Activated effector memory CD4-positive, alpha-beta T cell treated with Interleukin-2 at 50 U/mL for 16 hours (primary cell): ENCODE results near the gene TSPAN13.
"Not testable (repeated sequence)": the region's sequence is repeated elsewhere in the genome, so short reads cannot be mapped to it uniquely, and the experiment has no call there.

ENCODE experiments used
- DNase-seq: peaks from one replicate; pipeline ENCODE4 v3.0.0-alpha.2; 2020

The TSPAN13 gene

DNA sequence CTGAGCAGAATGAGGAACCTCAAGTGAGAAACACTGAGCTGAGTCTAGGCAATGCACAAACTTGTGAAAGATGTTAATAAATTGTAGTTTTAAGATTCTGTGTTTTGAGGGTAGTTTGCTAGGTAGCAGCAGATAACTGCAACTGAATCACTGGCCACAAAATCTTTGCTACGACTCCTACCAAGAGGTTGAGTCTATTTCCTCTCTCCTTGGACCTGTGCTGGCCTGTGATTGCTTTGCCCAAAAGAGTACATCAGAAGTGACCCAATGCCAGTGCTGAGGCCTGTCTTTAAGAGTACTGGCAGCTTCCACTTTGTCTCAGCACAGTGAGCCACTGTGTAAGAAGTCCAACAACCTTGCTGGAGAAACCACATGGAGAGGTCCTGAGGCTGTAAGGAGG, 11.9 kb upstream of the TSPAN13 start:
- DNase-seq: no peak

GRCh38 chr7:16742547-16742946, 11.0 kb upstream of the TSPAN13 start:
- DNase-seq: no peak

DNA sequence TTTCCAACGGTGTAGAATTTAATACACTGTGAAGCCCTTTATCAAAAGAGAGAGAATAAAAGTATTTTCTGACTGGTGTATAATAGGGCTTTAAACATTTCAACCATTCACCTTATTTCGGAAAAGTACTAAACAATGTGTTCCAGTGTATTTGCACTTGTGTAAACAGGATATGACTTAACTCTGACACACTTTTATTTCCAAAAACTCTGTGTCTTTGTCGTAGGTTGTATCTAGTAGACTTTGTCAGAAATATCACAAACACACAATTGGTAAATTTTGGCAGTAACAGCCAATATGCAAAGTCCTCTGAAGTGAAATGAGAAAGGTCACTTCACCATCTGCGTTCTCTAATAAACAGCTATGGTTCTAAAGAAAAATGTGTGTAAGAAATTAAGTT, 10.3 kb upstream of the TSPAN13 start:
- no peak for DNase-seq

DNA sequence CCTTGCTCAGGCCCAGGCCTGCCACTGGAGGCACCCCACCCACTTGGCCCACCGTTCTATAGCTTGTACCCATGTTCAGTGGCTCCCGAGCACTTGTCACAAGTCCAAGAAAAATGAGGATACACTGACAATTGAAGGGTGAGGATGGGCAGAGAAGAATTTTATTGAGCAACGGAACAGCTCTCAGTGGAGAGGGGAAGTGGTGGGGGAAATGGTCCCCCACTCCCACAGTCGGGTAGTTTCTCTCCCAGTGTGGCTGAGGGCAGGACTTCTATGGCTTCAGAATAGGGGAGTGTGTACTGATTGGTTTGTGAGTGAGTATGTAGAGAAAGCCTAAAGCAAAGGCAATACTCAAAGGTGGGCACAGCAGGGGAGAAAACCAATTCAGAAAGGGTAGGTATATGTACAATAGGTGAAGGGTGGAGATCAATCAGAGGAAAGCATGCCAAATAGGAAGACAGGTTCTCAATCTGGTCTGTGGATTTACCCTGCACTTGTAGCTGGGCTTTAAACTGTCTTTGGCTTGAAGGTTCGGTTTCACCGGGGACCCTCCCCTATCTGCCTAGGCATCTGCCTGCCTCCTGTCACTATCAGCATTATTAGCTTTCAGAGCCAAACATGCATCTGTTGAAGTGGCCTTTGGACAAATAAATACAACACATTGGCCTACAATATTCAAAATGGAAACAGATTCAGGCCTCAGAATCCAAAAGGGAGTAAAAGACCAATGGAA, 8.9 kb upstream of the TSPAN13 start:
- DNase-seq: no peak

DNA sequence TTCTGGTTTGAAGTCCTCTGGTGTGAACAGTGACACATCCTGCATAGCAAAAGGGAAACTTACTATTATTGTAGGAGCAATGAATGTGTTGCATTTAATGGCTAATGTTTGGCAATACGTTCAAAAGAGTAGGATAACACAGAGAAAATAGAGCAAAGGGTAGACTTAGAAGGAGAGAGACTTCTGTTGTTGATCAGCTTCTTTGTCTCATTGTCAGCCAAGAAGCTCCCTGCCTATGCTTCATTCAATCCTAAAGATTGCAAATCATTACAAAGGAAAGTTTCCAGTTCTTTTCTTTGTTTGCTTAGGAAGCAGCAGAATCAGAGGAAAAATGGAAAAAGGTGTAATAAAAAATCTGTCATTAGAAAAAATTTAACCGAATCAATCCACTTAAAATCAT, 7.9 kb upstream of the TSPAN13 start:
- DNase-seq: no peak

GRCh38 chr7:16747102-16747501, 6.5 kb upstream of the TSPAN13 start:
- DNase-seq: no peak

DNA sequence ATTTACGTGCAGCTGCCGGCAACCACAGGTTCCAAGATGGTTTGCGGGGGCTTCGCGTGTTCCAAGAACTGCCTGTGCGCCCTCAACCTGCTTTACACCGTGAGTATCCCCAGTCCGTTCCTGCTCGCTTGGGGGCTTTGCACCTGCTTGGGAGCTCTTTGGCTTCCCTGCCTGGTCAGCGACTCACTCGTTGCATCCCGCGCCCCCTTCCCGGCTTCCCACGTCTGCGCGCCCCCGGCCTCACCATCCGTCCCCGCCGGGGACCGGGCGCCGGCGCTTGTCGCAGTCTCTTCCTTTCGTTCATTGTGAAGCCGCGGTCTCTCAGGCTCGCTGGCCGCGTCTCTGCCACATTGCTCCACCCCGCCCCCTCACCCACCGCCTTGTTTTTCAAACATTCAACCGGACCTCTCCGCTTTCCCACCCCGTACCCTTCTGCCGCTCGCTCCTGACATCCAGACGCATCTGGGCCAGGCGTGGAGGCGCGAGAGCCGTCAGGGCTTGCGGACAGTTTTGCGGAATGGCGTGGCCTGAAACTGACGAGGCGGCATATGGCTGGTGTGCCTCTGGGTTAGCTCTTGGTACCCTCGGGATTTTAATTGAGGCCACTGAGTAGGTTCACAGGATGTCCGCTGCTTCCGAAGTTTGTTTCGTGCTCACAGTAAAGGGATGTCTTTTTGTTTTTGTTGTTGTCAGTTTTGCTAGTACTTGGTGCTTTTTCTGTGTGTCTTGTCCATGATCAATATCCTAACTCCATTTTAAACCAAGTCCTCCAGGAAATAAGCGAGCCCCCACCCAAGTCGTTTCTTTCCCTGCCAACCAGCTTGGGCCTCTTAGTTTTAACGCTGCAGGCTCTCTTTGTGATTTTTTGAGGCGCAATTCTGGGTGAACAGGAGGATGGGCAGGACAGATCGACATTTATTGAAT, 639 bp downstream of the TSPAN13 start:
- no peak for DNase-seq

- DNase-seq: no peak
Observed at GRCh38 chr7:16754856-16755317, 1.3 kb downstream of the TSPAN13 start.

- DNase-seq: no peak
Observed at GRCh38 chr7:16755397-16755796, 1.8 kb downstream of the TSPAN13 start.

GRCh38 chr7:16758036-16758435, 4.5 kb downstream of the TSPAN13 start:
- no peak for DNase-seq

- DNase-seq: no peak
Observed at GRCh38 chr7:16758631-16759611, 5.4 kb downstream of the TSPAN13 start.

- no peak for DNase-seq
Observed at GRCh38 chr7:16759840-16760239, 6.3 kb downstream of the TSPAN13 start.

DNA sequence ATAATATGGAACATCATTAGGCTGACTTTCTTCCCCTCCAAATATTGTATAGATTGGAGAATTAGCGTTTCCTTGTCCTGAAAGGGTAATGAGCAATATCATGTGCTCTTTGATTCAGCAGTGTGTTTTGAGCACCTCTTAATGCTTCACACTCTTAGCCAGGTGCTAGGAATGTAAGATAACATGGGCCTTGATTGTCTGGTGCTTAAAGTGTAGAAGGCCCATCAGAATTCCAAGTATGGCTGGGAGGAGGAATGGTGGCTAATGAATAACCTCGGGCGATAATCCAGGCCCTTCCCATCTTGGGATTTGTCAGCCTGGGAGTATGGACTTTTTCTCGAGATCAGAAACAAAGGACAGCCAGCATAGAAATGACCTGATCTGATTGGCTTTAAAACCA, 8.6 kb downstream of the TSPAN13 start:
- DNase-seq: no peak

- no peak for DNase-seq
Observed at GRCh38 chr7:16764942-16765341, 11.4 kb downstream of the TSPAN13 start.

DNA sequence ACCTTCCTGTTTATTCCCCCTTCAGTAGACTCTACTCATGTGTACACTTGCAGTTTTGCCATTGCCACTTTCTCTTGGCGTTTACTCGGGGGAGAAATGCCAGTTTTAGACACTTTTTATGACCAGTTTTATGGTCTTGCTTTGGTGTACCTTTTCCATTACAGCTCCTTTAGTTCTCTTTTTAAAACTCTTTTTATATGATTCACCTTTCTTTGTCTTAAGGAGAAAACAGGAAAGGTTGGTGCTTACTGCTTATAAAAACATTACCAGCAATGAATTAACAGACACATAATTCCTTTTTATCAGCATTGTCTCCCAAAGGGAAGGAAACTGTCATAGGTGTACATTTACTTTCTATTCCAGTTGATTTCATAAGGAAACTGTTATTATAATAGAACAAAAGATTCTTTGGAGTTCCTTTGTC, 11.9 kb downstream of the TSPAN13 start:
- DNase-seq: no peak

GRCh38 chr7:16769994-16770393, 16.4 kb downstream of the TSPAN13 start:
- DNase-seq: not testable (repeated sequence)

DNA sequence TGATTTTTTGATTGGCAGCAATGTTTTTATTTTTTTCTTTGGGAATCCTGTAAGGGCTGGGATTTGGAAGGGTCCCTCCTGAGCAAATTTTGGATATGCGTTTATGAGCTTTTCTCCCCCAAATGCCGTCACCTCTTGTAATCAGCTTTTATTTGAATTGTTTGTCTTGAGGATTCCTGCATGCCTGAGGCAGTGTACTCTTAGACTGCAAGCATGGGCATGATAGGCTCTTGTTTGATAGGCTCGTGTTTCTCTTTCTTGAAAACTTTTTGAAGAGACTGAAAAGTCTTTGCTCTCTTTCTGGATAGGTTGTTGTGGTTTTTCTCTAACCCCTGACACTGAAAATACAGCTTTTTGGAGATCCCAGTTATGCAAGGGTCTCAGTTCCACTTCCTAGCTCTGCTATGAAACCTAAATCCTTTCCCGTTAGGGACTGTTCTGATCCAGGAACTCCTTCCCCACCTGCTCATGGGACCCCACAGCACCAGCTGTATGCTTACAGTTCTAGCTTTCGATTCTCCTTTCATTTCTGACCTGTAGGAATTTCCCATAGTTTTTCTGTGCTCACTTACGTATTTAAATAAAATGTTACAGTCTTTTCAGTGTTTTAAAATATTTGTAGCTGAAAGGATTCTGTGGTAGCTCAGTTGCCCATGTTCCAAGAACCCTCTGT, 17.2 kb downstream of the TSPAN13 start:
- DNase-seq: no peak

DNA sequence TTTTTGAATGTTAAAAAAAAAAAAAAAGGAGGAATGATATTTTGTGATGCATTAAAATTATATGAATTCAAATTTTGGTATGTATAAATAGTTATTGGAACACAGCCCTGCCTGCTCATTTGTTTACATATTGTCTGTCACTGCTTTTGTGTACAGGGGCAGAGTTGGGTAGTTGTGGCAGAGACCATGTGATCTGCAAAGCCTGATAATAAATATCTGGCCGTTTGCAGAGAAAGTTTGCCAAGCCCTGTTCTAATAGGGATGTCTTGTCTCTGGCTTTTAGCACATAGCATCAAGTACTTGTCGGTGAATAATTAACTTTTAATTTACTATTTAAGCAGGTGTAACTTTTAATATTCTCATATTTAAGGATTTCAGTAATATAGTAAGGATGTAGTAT, 19.8 kb downstream of the TSPAN13 start:
- DNase-seq: no peak

DNA sequence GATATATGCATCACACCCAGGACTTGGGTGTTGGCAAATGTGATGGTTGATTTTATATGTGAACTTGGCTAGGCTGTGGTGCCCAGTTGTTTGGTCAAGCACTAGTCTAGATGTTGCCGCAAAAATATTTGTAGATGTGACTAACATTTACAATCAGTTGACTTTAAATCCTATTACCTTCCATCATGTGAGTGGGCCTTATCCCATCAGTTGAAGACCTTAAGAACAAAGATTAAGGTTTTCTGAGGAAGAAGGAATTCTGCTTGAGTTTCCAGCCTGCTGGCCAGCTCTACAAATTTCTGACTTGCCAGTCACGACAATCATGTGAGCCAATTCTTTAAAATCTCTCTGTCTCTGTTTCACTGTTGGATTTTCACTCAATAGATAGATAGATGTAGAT, 20.3 kb downstream of the TSPAN13 start:
- no peak for DNase-seq

- DNase-seq: no peak
Observed at GRCh38 chr7:16774294-16774693, 20.7 kb downstream of the TSPAN13 start.

DNA sequence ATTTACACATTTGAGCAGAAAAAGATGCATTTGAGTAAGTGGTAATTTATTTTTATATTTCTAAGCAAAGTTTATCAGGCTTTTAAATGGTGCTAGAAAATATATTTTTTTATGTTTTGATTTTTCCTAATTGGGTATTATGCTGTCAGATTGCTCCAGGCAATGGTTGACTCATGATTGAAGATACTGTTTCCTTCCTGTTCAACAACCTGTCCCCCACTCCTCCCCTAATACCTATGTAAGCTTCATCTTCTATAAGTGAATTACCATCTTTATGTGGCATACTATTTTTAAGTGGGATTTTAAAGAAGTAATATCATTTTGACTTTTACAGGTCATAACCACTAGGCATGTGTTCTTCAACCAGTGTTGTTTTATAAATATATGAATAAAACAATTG, 21.4 kb downstream of the TSPAN13 start:
- no peak for DNase-seq

DNA sequence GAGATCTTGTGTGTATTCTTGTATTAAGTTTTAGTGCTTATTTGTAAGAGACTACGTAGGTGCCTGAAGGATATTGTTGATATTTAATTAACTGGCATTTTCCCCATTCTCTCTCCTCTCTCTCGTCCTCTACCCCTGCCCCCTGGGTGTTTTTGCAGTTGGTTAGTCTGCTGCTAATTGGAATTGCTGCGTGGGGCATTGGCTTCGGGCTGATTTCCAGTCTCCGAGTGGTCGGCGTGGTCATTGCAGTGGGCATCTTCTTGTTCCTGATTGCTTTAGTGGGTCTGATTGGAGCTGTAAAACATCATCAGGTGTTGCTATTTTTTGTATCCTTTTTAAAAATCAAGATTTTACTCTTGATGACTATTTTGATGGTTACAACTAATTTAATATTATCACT, 22.5 kb downstream of the TSPAN13 start:
- DNase-seq: no peak
